Measurements from ENCODE around the gene ARID3A.

Gene ARID3A

DNA sequence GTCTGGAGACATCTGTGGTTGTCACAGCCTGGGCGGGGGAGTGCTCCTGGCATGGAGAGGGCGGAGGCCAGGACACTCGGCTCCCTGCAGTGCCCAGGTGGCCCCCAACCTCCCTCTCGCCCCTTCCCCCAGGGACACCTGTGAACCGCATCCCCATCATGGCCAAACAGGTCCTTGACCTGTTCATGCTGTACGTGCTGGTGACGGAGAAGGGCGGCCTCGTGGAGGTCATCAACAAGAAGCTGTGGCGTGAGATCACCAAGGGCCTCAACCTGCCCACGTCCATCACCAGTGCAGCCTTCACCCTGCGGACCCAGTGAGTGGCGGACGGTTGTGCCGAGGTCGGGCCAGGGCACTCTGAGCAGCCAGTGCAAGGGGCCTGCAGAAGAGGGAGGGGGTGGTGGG lies 38.3 kb downstream of the ARID3A start:
- Histone ChIP-seq H3K27me3 (ENCODE audit: control insufficient read depth in 2 of 2, insufficient read depth in 2 of 2, low read length in 2 of 2) (no peaks in the 10 kb centered on the region), H3K4me1 (ENCODE audit: control insufficient read depth in 2 of 2, insufficient read depth in 2 of 2, low read length in 2 of 2) (no peaks in the 10 kb centered on the region), H3K27ac (ENCODE audit: low read depth in 2 of 2, low read length in 2 of 2) (no peak overlapping the region), H3K36me3 (ENCODE audit: control insufficient read depth in 2 of 2, insufficient read depth in 2 of 2, low read length in 2 of 2) (peaks cover 18 to 24% of the 10 kb centered on the region in 2 donors), H3K9me3 (ENCODE audit: control insufficient read depth in 2 of 2, low read length in 2 of 2) (no peaks in the 10 kb centered on the region), H3K9ac (ENCODE audit: low read depth in 1 of 2, low read length in 2 of 2) (no peak overlapping the region), H3K4me3 (ENCODE audit: low read length in 2 of 2) (no peak overlapping the region)

GRCh38 chr19:964761-965694 lies 39.2 kb downstream of the ARID3A start:
- no peaks in the 10 kb centered on the region for H3K4me1 ChIP-seq (ENCODE audit: control insufficient read depth in 2 of 2, insufficient read depth in 2 of 2, low read length in 2 of 2)

GRCh38 chr19:966485-967088 lies 40.8 kb downstream of the ARID3A start:
- H3K9ac ChIP-seq (ENCODE audit: low read depth in 1 of 2, low read length in 2 of 2): no peak overlapping the region
- no peak overlapping the region for H3K4me3 ChIP-seq (ENCODE audit: low read length in 2 of 2)
- peaks cover 26 to 28% of the 10 kb centered on the region in 2 donors for H3K36me3 ChIP-seq (ENCODE audit: control insufficient read depth in 2 of 2, insufficient read depth in 2 of 2, low read length in 2 of 2)
- no peaks in the 10 kb centered on the region for H3K27me3 ChIP-seq (ENCODE audit: control insufficient read depth in 2 of 2, insufficient read depth in 2 of 2, low read length in 2 of 2)
- no peak overlapping the region for H3K27ac ChIP-seq (ENCODE audit: low read depth in 2 of 2, low read length in 2 of 2)
- peaks cover 0 to 5% of the 10 kb centered on the region in 2 donors for H3K9me3 ChIP-seq (ENCODE audit: control insufficient read depth in 2 of 2, low read length in 2 of 2)
- H3K4me1 ChIP-seq (ENCODE audit: control insufficient read depth in 2 of 2, insufficient read depth in 2 of 2, low read length in 2 of 2): no peaks in the 10 kb centered on the region

More at GRCh38 chr19:964761-965694, 39.2 kb downstream of the ARID3A start:
- H3K4me3 ChIP-seq (ENCODE audit: low read length in 2 of 2): no peak overlapping the region
- peaks cover 18 to 21% of the 10 kb centered on the region in 2 donors for H3K36me3 ChIP-seq (ENCODE audit: control insufficient read depth in 2 of 2, insufficient read depth in 2 of 2, low read length in 2 of 2)
- no peak overlapping the region for H3K9ac ChIP-seq (ENCODE audit: low read depth in 1 of 2, low read length in 2 of 2)
- H3K9me3 ChIP-seq (ENCODE audit: control insufficient read depth in 2 of 2, low read length in 2 of 2): no peaks in the 10 kb centered on the region
- no peak overlapping the region for H3K27ac ChIP-seq (ENCODE audit: low read depth in 2 of 2, low read length in 2 of 2)
- no peaks in the 10 kb centered on the region for H3K27me3 ChIP-seq (ENCODE audit: control insufficient read depth in 2 of 2, insufficient read depth in 2 of 2, low read length in 2 of 2)

GRCh38 chr19:970695-971094 lies 44.9 kb downstream of the ARID3A start:
- H3K4me3 ChIP-seq (ENCODE audit: low read length in 2 of 2): no peak overlapping the region
- peaks cover 0 to 5% of the 10 kb centered on the region in 2 donors for H3K9me3 ChIP-seq (ENCODE audit: control insufficient read depth in 2 of 2, low read length in 2 of 2)
- H3K36me3 ChIP-seq (ENCODE audit: control insufficient read depth in 2 of 2, insufficient read depth in 2 of 2, low read length in 2 of 2): peaks cover 19% of the 10 kb centered on the region in 2 donors
- H3K9ac ChIP-seq (ENCODE audit: low read depth in 1 of 2, low read length in 2 of 2): no peak overlapping the region
- H3K27me3 ChIP-seq (ENCODE audit: control insufficient read depth in 2 of 2, insufficient read depth in 2 of 2, low read length in 2 of 2): no peaks in the 10 kb centered on the region
- H3K27ac ChIP-seq (ENCODE audit: low read depth in 2 of 2, low read length in 2 of 2): no peak overlapping the region
- H3K4me1 ChIP-seq (ENCODE audit: control insufficient read depth in 2 of 2, insufficient read depth in 2 of 2, low read length in 2 of 2): no peaks in the 10 kb centered on the region

DNA sequence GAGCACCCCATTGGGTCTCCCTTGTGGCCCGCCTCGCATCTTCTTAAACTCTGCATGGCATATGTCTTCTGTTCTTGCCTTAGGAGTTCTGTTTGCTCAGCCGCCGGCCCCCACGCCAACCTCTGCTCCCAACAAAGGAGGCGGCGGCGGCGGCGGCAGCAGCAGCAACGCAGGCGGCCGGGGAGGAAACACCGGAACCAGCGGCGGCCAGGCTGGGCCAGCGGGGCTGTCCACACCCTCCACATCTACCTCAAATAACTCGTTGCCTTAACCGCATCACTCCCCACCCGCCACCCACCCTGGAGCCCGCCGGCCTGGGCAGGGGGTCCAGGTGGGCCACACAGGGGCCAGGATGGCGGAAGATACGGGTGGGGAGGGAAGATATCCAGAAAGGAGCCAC lies 46.0 kb downstream of the ARID3A start:
- Histone ChIP-seq H3K27ac (ENCODE audit: low read depth in 2 of 2, low read length in 2 of 2) (no peak overlapping the region), H3K27me3 (ENCODE audit: control insufficient read depth in 2 of 2, insufficient read depth in 2 of 2, low read length in 2 of 2) (no peaks in the 10 kb centered on the region), H3K36me3 (ENCODE audit: control insufficient read depth in 2 of 2, insufficient read depth in 2 of 2, low read length in 2 of 2) (peaks cover 14 to 17% of the 10 kb centered on the region in 2 donors), H3K4me1 (ENCODE audit: control insufficient read depth in 2 of 2, insufficient read depth in 2 of 2, low read length in 2 of 2) (no peaks in the 10 kb centered on the region), H3K4me3 (ENCODE audit: low read length in 2 of 2) (no peak overlapping the region), H3K9ac (ENCODE audit: low read depth in 1 of 2, low read length in 2 of 2) (no peak overlapping the region), H3K9me3 (ENCODE audit: control insufficient read depth in 2 of 2, low read length in 2 of 2) (peaks cover 0 to 5% of the 10 kb centered on the region in 2 donors)

DNA sequence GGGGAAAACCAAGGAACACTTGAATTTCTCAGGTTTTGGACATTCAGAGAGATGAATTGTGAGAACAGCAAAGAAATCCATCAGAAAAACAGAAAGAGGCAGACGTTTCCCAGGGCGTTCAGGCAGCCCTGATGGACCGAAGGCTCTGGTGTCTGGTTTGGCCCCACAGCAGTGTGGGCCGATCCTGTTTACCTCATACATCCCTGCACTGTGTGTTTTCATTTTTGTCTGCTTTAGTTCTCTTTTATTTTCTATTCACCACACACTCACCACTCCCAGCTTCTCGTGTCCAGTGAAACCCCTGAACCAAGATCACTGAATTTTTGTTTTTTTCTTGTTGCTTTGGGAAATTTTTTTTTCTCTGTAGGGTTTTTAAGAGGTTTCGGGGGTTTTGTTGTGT lies 46.4 kb downstream of the ARID3A start:
- Histone ChIP-seq H3K9me3 (ENCODE audit: control insufficient read depth in 2 of 2, low read length in 2 of 2) (peaks cover 0 to 5% of the 10 kb centered on the region in 2 donors), H3K36me3 (ENCODE audit: control insufficient read depth in 2 of 2, insufficient read depth in 2 of 2, low read length in 2 of 2) (peaks cover 14 to 17% of the 10 kb centered on the region in 2 donors), H3K4me3 (ENCODE audit: low read length in 2 of 2) (no peak overlapping the region), H3K4me1 (ENCODE audit: control insufficient read depth in 2 of 2, insufficient read depth in 2 of 2, low read length in 2 of 2) (no peaks in the 10 kb centered on the region), H3K27me3 (ENCODE audit: control insufficient read depth in 2 of 2, insufficient read depth in 2 of 2, low read length in 2 of 2) (no peaks in the 10 kb centered on the region), H3K27ac (ENCODE audit: low read depth in 2 of 2, low read length in 2 of 2) (no peak overlapping the region), H3K9ac (ENCODE audit: low read depth in 1 of 2, low read length in 2 of 2) (no peak overlapping the region)

GRCh38 chr19:973726-974563 lies 48.1 kb downstream of the ARID3A start:
- Histone ChIP-seq H3K9me3 (ENCODE audit: control insufficient read depth in 2 of 2, low read length in 2 of 2) (peaks cover 0 to 5% of the 10 kb centered on the region in 2 donors), H3K4me1 (ENCODE audit: control insufficient read depth in 2 of 2, insufficient read depth in 2 of 2, low read length in 2 of 2) (no peaks in the 10 kb centered on the region), H3K9ac (ENCODE audit: low read depth in 1 of 2, low read length in 2 of 2) (no peak overlapping the region), H3K36me3 (ENCODE audit: control insufficient read depth in 2 of 2, insufficient read depth in 2 of 2, low read length in 2 of 2) (peaks cover 7 to 11% of the 10 kb centered on the region in 2 donors), H3K27me3 (ENCODE audit: control insufficient read depth in 2 of 2, insufficient read depth in 2 of 2, low read length in 2 of 2) (no peaks in the 10 kb centered on the region), H3K27ac (ENCODE audit: low read depth in 2 of 2, low read length in 2 of 2) (no peak overlapping the region), H3K4me3 (ENCODE audit: low read length in 2 of 2) (no peak overlapping the region)

GRCh38 chr19:974564-975257 lies 48.9 kb downstream of the ARID3A start:
- no peak overlapping the region for H3K27ac ChIP-seq (ENCODE audit: low read depth in 2 of 2, low read length in 2 of 2)
- peaks cover 0 to 5% of the 10 kb centered on the region in 2 donors for H3K9me3 ChIP-seq (ENCODE audit: control insufficient read depth in 2 of 2, low read length in 2 of 2)
- H3K4me1 ChIP-seq (ENCODE audit: control insufficient read depth in 2 of 2, insufficient read depth in 2 of 2, low read length in 2 of 2): no peaks in the 10 kb centered on the region
- no peak overlapping the region for H3K4me3 ChIP-seq (ENCODE audit: low read length in 2 of 2)
- H3K9ac ChIP-seq (ENCODE audit: low read depth in 1 of 2, low read length in 2 of 2): no peak overlapping the region
- H3K27me3 ChIP-seq (ENCODE audit: control insufficient read depth in 2 of 2, insufficient read depth in 2 of 2, low read length in 2 of 2): no peaks in the 10 kb centered on the region
- H3K36me3 ChIP-seq (ENCODE audit: control insufficient read depth in 2 of 2, insufficient read depth in 2 of 2, low read length in 2 of 2): peaks cover 7 to 11% of the 10 kb centered on the region in 2 donors

GRCh38 chr19:976476-976875 lies 50.6 kb downstream of the ARID3A start:
- H3K4me1 ChIP-seq (ENCODE audit: control insufficient read depth in 2 of 2, insufficient read depth in 2 of 2, low read length in 2 of 2): no peaks in the 10 kb centered on the region
- H3K27me3 ChIP-seq (ENCODE audit: control insufficient read depth in 2 of 2, insufficient read depth in 2 of 2, low read length in 2 of 2): no peaks in the 10 kb centered on the region
- no peak overlapping the region for H3K27ac ChIP-seq (ENCODE audit: low read depth in 2 of 2, low read length in 2 of 2)
- no peak overlapping the region for H3K4me3 ChIP-seq (ENCODE audit: low read length in 2 of 2)
- H3K9me3 ChIP-seq (ENCODE audit: control insufficient read depth in 2 of 2, low read length in 2 of 2): no peaks in the 10 kb centered on the region
- peaks cover 0 to 4% of the 10 kb centered on the region in 2 donors for H3K36me3 ChIP-seq (ENCODE audit: control insufficient read depth in 2 of 2, insufficient read depth in 2 of 2, low read length in 2 of 2)
- no peak overlapping the region for H3K9ac ChIP-seq (ENCODE audit: low read depth in 1 of 2, low read length in 2 of 2)
